Activated CD4-positive, CD25-positive, alpha-beta regulatory T cell treated with anti-CD3 and anti-CD28 coated beads, Interleukin-2, amount 50 U/mL, for 24 hours (primary cell): ENCODE results near the gene SHC2.

Experiments
- ATAC-seq, 2 donors: fragments of 150-1000 bp; cut with Tn5 transposase; one replicate each; pipeline ENCODE4 v1.10.0; 2021; ENCODE audit warnings: mild to moderate bottlenecking in 1 of 2, moderate library complexity in 1 of 2

The SHC2 gene, protein sequence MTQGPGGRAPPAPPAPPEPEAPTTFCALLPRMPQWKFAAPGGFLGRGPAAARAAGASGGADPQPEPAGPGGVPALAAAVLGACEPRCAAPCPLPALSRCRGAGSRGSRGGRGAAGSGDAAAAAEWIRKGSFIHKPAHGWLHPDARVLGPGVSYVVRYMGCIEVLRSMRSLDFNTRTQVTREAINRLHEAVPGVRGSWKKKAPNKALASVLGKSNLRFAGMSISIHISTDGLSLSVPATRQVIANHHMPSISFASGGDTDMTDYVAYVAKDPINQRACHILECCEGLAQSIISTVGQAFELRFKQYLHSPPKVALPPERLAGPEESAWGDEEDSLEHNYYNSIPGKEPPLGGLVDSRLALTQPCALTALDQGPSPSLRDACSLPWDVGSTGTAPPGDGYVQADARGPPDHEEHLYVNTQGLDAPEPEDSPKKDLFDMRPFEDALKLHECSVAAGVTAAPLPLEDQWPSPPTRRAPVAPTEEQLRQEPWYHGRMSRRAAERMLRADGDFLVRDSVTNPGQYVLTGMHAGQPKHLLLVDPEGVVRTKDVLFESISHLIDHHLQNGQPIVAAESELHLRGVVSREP

GRCh38 chr19:460877-461720 is at the start of gene SHC2:
SHC2 (minus strand) TSS chr19:461033; CDS start chr19:460996, 37 bp downstream.
- ATAC-seq: no peak

DNA sequence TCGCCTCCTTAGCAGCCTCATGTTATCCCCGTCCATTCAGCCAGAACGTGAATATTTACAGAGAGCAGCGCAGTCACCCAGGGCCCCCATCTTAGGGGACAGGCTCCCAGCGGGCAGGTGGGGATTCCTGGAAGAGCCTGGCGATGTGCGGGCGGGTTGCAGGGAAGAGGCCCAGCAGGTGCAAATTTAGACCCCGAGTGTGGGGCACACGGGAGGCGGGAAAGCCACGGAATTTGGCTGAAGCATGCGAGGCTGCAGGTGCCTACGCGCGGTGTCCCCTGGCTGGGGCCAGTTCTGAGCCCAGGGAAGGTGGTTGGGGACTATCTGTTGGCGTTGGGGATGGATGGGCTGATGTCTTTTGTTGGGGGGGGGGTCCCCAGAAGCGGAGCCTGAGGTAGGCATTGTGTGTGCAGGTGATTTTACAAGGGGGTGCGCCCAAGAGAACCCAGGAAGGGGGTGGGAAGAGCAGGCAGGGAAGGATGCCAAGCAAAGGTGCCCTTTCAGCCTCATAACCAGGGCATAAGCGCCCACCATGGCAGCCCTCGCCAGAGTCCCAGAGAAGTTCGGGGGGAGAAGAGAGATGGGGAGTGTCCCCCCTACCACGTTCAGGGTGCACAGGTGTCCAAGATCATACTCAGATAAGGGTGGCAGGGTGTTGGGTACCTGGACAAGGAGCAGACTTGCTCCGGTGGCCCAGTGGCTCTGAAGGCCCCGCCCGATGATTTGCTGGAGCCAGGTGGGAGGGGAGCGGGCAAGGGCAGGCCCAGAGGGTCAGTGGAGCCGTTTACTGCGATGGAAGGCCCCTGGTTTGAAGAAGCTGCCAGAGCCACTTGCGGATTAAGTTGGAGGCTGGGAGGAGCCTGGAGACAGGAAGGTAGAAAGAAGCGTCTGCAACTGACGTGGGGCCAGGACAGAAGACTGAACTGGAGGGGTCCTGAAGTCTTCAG is 47.6 kb upstream of the SHC2 start:
- ATAC-seq: no peak

DNA sequence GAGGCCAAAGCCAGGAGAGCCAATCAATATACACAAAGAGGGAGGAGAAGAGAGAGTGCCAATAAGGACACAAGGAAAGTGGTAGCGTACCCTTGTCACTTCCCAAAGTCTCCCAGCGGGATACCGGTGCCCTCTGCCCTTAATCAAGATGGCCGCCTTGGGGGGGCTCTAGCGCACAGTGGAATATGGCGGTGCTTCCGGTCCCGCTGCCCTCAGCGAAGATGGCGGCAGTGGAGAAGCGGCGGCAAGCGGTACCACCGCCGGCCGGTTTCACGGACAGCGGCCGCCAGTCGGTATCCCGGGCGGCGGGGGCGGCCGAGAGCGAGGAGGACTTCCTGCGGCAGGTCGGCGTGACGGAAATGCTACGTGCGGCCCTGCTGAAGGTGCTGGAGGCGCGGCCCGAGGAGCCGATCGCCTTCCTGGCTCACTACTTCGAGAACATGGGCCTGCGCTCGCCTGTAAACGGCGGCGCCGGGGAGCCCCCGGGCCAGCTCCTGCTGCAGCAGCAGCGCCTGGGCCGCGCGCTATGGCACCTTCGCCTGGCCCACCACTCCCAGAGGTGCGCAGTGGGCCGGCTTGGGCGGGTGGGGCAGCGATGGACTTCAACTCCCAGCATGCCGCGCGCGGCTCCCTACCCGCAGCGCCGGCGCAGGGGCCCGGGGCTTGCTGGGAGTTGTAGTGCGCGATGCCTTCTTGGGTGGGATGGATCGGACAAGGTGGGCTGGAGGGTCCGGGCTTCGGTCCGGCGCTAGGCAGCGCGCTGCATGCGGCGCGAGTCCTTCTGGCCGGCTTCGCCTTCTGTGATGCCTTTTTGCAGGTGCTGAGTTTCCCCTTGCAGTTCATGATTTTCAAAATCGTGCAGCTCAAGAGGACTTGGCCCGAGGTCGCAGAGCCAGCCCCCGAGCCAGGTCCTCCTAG is 46.7 kb upstream of the SHC2 start, which contains the start of gene TPGS1:
TPGS1 (plus strand) TSS at position 212 of the 918 bp plus-strand sequence; CDS start at position 222, 10 bp downstream.
- peak; percentile 60 to 63 for ATAC-seq

GRCh38 chr19:506404-507285 is 45.8 kb upstream of the SHC2 start:
- ATAC-seq: peak; percentile 74 to 75

- ATAC-seq: no peak
These were observed 43.8 kb upstream of the SHC2 start for GRCh38 chr19:504616-505015.

GRCh38 chr19:501646-502045 is 40.8 kb upstream of the SHC2 start:
- no peak for ATAC-seq

DNA sequence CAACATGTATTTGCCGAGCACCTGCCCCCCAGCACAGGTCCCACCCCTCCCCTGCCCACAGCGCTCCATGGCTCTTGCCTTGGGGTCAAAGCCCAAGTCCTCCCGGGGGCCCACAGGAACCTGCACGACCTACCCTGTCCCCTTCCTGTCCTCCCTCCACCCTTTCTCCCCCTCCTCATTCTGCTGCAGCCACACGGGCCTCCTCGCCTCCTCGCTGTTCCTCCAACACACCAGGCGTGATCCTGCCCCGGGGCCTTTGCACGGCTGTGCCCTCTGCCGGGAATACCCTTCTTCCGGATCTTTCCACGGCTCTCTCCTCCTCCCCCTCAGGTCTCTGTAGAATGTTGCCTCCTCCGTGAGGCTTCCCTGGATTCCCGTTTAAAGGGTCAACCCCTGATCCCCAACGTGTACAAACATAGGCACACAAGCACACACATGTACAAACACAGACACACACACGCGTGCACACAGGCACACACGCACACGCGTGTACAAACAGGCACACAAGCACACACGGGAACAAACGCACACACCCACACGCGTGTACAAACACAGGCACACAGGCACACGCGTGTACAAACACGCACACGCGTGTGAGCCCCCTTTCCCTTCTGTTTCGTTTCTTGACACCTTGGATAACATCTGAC is 38.3 kb upstream of the SHC2 start:
- ATAC-seq: no peak

- ATAC-seq: no peak
These were observed 37.7 kb upstream of the SHC2 start for GRCh38 chr19:498511-498891.

DNA sequence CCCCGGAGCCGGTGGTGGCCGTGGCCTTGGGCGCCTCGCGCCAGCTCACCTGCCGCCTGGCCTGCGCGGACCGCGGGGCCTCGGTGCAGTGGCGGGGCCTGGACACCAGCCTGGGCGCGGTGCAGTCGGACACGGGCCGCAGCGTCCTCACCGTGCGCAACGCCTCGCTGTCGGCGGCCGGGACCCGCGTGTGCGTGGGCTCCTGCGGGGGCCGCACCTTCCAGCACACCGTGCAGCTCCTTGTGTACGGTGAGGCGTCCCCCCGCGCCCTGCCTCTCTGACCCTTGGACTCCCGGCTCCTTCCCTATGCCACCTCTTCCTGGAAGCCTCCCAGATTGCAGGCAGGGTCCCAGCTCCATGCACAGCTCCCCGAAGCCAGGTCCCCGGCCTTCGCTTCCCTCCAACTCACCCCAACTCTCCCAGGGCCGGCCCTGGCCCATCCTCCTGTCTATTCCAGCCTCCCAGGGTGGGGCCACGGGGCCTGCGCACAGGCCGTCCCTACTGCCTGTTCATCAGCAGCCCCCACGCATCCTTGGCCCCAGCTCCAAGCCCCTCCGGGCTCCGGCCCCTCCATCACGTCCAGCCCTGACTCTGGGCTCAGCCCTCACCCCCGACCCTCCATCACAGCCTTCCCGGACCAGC is 37.2 kb upstream of the SHC2 start:
- no peak for ATAC-seq

- ATAC-seq: no peak
These were observed 36.6 kb upstream of the SHC2 start for GRCh38 chr19:497491-497868.

DNA sequence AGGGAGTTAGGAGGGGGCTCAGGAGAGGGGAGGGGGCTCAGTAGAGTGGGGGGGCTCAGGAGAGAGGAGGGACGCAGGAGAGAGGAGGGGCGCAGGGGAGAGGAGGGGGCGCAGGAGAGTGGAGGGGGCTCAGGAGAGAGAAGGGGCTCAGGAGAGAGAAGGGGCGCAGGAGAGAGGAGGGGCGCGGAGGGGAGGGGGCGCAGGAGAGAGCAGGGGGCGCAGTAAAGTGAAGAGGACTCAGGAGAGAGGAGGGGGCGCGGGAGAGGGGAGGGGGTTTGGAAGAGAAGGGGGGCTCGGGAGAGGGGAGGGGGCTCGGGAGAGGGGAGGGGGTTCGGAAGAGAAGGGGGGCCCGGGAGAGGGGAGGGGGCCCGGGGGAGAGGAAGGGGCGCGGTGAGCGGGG is 36.2 kb upstream of the SHC2 start:
- ATAC-seq: no peak

DNA sequence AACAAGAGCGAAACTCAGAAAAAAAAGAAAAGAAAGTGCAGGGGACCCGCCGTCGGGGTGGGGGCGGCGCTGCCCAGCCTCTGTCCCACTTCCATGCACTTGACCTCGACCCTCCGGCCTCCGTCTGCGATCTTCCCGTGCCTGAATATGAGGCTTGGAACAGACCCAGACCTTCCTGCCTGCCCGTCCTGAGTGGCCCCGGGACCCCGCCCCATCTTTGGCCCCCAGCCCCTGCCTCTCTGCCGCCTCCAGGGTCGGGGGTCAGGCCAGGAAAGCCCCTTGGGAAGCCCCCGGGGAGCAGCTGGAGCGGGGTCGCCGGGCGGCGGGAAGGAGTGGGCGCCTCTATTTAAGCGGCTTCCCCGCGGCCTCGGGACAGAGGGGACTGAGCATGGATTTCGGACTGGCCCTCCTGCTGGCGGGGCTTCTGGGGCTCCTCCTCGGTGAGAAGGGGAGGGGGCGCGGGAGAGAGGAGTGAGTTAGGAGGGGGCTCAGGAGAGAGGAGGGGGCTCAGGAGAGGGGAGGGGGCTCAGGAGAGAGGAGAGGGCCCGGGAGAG is 35.4 kb upstream of the SHC2 start, which contains the start of gene MADCAM1:
MADCAM1 (plus strand) TSS at position 375 of the 554 bp plus-strand sequence; CDS start at position 389, 14 bp downstream.
- no peak for ATAC-seq

DNA sequence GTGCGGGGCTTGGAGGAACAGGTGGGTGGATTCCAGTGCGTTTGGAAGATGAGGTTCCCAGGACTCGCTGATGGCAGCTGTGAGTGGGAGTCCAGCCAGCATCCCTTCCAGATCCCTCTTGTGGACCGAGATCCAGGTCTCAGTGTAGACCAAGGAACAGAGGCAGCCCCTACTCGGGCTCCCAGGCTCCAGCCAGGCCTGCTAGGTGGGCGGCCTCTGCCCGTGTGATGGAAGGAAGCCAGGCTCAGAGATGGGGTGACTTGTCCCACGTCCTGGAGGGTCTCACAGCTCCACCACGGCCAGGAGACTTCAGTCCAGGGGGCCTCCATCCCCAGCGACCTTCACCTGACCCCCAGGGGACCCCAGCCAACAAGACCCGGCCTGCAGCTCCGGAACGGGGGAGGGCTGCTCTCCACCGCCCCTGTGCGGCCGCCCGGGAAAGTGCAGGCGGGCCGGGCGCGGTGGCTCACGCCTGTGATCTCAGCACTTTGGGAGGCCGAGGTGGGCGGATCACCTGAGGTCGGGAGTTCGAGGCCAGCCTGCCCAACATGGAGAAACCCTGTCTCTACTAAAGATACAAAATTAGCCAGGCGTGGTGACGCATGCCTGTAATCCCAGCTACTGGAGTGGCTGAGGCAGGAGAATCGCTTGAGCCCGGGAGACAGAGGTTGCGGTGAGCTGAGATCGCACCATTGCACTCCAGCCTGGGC is 34.7 kb upstream of the SHC2 start:
- ATAC-seq: peak in 1 of 2 donors; percentile 24

GRCh38 chr19:495081-495401 is 34.2 kb upstream of the SHC2 start:
- no peak for ATAC-seq

DNA sequence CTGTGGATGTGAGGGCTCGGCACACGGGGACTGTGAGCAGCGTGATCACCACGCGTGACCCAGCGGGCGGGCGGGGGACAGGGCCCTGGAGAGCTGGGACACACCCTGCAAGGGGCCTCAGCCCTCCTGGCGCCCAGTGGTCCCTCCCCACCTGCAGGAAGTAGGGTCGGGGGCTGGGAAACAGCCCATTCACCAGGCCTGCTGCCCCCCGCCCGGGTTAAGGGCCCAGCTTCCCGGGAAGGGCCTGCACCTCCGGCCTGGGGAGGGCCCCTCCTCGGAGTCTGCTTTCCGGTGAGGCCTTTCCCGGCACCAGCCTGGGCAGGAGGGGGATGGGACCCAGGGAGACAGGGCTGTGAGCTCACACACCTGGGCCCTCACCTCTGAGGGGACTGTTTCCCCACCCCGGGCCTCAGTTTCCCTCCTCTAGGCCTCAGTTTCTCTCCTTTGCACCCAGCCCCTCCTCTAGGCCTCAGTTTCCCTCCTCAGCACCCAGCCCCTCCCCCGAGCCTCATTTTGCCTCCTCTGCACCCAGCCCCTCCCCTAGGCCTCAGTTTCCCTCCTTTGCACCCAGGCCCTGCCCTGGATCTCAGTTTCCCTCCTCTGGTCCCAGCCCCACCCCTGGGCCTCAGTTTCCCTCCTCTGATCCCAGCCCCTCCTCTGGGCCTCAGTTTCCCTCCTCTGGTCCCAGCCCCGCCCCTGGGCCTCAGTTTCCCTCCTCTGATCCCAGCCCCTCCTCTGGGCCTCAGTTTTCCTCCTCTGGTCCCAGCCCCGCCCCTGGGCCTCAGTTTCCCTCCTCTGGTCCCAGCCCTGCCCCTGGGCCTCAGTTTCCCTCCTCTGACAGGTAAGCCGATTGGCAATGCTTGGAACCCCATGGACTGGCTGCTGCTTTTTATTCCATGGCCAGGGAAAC is 33.6 kb upstream of the SHC2 start:
- ATAC-seq: no peak

DNA sequence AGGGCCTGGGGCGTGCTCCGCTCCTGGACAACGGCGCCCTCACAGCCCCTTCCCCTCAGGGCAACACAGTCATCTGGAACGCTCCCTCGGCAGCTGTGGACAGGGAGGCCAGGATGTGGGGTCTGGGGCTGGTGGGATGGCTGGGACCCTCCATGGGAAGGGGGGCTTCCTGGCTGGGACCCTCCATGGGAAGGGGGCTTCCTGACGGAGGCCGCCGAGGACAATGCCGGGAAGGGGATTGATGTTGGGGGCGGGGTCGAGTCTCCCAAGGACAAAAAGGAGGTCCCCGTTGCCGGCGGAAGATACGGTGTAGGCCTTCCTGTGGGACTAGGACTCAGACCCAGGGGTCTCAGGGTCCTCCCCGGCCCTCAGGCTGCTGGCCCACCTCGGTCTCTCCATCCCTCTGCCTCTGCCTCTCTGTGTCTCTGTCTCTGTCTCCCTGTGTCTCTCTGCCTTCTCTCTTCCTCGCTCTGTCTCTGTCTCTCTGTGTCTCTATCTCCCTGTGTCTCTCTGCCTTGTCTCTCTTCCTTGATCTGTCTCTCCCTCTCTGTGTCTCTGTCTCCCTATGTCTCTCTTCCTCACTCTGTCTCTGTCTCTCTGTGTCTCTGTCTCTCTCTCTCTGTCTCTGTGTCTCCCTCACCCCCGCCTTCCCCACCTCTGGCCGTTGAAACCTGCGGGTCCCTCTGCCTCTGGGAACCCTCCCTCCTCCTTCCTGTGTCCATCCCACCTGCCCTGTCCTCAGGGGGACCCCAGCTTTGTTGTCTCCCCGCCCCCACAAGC is 32.7 kb upstream of the SHC2 start:
- no peak for ATAC-seq
